ENCODE data around the gene CCNF. TPM values are rescaled to one million over a fixed set of nuclear protein-coding genes. Genes with fewer than 3 reads are reported as not detected.

The CCNF gene
- total RNA-seq, 4 donors from 2014 or later, result 4.7 to 19.8 (median 6.9) TPM

GRCh38 chr16:2495041-2495440, 65.8 kb downstream of the CCNF start:
- Histone ChIP-seq H3K27ac (no peak overlapping the region), H3K4me3 (no peak overlapping the region), H3K9me3 (no peaks in the 10 kb centered on the region), H3K36me3 (peaks cover 0 to 11% (median 0%) of the 10 kb centered on the region in 3 donors), H3K4me1 (no peaks in the 10 kb centered on the region), H3K27me3 (no peaks in the 10 kb centered on the region)
- no peak for DNase-seq
- TF ChIP-seq CTCF (IDR thresholded peaks at IDR 0.05), result no peak
- TF ChIP-seq POLR2A (IDR thresholded peaks at IDR 0.05), result no peak

GRCh38 chr16:2496223-2497115, 67.2 kb downstream of the CCNF start:
- peaks cover 0 to 2% (median under 1%) of the 10 kb centered on the region in 4 donors for H3K4me1 ChIP-seq
- TF ChIP-seq POLR2A (IDR thresholded peaks at IDR 0.05), result no peak
- no peaks in the 10 kb centered on the region for H3K27me3 ChIP-seq
- H3K27ac ChIP-seq, result no peak overlapping the region
- H3K4me3 ChIP-seq, result no peak overlapping the region
- DNase-seq, result no peak
- no peaks in the 10 kb centered on the region for H3K9me3 ChIP-seq
- peaks cover 0 to 11% (median 0%) of the 10 kb centered on the region in 3 donors for H3K36me3 ChIP-seq

GRCh38 chr16:2497116-2497630, 67.9 kb downstream of the CCNF start:
- Histone ChIP-seq H3K36me3 (peaks cover 0 to 11% (median 0%) of the 10 kb centered on the region in 3 donors), H3K4me3 (no peak overlapping the region), H3K27ac (no peak overlapping the region), H3K4me1 (peaks cover 0 to 8% (median 2%) of the 10 kb centered on the region in 4 donors), H3K9me3 (no peaks in the 10 kb centered on the region), H3K27me3 (no peaks in the 10 kb centered on the region)
- no peak for TF ChIP-seq CTCF (IDR thresholded peaks at IDR 0.05)
- TF ChIP-seq POLR2A (IDR thresholded peaks at IDR 0.05), result no peak
- no peak for DNase-seq

GRCh38 chr16:2497695-2498484, 68.6 kb downstream of the CCNF start:
- DNase-seq, result no peak
- H3K9me3 ChIP-seq, result no peaks in the 10 kb centered on the region
- no peak overlapping the region for H3K27ac ChIP-seq
- TF ChIP-seq CTCF (IDR thresholded peaks at IDR 0.05) (no peak), POLR2A (IDR thresholded peaks at IDR 0.05) (no peak)
- peaks cover 0 to 11% (median 2%) of the 10 kb centered on the region in 4 donors for H3K4me1 ChIP-seq
- H3K4me3 ChIP-seq, result no peak overlapping the region
- peaks cover 0 to 11% (median 0%) of the 10 kb centered on the region in 3 donors for H3K36me3 ChIP-seq
- no peaks in the 10 kb centered on the region for H3K27me3 ChIP-seq

GRCh38 chr16:2498531-2499253, 69.4 kb downstream of the CCNF start:
- Histone ChIP-seq H3K27ac (no peak overlapping the region), H3K27me3 (no peaks in the 10 kb centered on the region), H3K36me3 (peaks cover 0 to 11% (median 0%) of the 10 kb centered on the region in 3 donors), H3K4me3 (no peak overlapping the region), H3K4me1 (peaks cover 0 to 11% (median 2%) of the 10 kb centered on the region in 4 donors), H3K9me3 (no peaks in the 10 kb centered on the region)
- TF ChIP-seq POLR2A (IDR thresholded peaks at IDR 0.05), result no peak
- TF ChIP-seq CTCF (IDR thresholded peaks at IDR 0.05), result no peak
- no peak for DNase-seq

All from Peyer's patch (tissue), 4 donors.